Endothelial cell (in vitro differentiated cells): ENCODE results near the gene COBL. TPM values are rescaled to one million over a fixed set of nuclear protein-coding genes. Genes with fewer than 3 reads are reported as not detected.

Source experiments
- DNase-seq: peaks from one replicate; pipeline ENCODE4 v3.0.0; 2021; ENCODE audit warnings: low spot score
- H3K27ac Mint-ChIP-seq: one replicate; pipeline ENCODE4 v1.8.0; 2021; ENCODE audit warnings: mixed read lengths, inconsistent platforms; ENCODE audit not compliant: unreplicated experiment
- H3K27me3 Mint-ChIP-seq: one replicate; pipeline ENCODE4 v1.8.0; 2021; ENCODE audit warnings: mild to moderate bottlenecking, moderate library complexity, mixed read lengths, inconsistent platforms; ENCODE audit not compliant: unreplicated experiment
- H3K36me3 Mint-ChIP-seq: one replicate; pipeline ENCODE4 v1.8.0; 2021; ENCODE audit warnings: mild to moderate bottlenecking, low read depth, mixed read lengths, inconsistent platforms; ENCODE audit not compliant: unreplicated experiment
- H3K4me1 Mint-ChIP-seq: one replicate; pipeline ENCODE4 v1.8.0; 2021; ENCODE audit warnings: mild to moderate bottlenecking, mixed read lengths, inconsistent platforms; ENCODE audit not compliant: unreplicated experiment
- H3K4me3 Mint-ChIP-seq: one replicate; pipeline ENCODE4 v1.8.0; 2021; ENCODE audit warnings: mild to moderate bottlenecking, mixed read lengths, inconsistent platforms; ENCODE audit not compliant: unreplicated experiment
- H3K9me3 Mint-ChIP-seq: one replicate; pipeline ENCODE4 v1.8.0; 2021; ENCODE audit warnings: mixed read lengths, inconsistent platforms; ENCODE audit not compliant: unreplicated experiment
- total RNA-seq: library from RNA; stranded (reverse); fragmentation: NEBNext Ultra II Directional; extraction: Animal tissue kit (Norgen Biotek cat#: 25700); gene quantifications from one replicate; pipeline ENCODE4 v1.2.1, GENCODE V29; 2021; ENCODE audit not compliant: unreplicated experiment
- TF ChIP-seq, protein P1 (sequence below): fragments of 200-600 bp; sonication (generic); IDR thresholded peaks from one replicate; pipeline ENCODE4 v1.5.0; 2021; ENCODE audit warnings: antibody characterized with exemption; ENCODE audit not compliant: unreplicated experiment

The COBL gene
- total RNA-seq, 1 donor from 2014 or later, result 1.8 TPM

DNA sequence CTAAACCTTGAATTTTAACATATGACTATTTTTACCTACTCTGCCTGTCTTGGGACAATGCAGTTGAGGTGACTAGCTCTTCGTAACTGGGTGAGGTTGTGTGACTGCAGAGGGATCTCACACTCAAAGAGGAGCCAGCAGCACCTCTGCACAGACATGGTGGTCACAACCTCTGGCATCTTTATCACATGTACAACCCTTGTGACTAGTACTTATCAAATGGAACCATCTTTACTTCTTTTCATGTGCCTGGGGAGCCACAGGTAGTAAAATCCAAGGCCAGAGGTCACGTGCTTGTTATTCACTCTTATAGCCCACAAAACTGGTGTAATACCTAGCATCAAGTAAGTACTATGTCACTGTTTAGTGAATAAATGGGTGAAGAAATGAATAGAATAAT lies 244.3 kb downstream of the COBL start:
- Mint-ChIP-seq H3K9me3 (no peaks in the 10 kb centered on the region), H3K36me3 (no peaks in the 10 kb centered on the region), H3K4me1 (peaks cover 57% of the 10 kb centered on the region), H3K27ac (no peak overlapping the region), H3K4me3 (no peak overlapping the region), H3K27me3 (peaks cover 1% of the 10 kb centered on the region)
- TF ChIP-seq, protein P1, sequence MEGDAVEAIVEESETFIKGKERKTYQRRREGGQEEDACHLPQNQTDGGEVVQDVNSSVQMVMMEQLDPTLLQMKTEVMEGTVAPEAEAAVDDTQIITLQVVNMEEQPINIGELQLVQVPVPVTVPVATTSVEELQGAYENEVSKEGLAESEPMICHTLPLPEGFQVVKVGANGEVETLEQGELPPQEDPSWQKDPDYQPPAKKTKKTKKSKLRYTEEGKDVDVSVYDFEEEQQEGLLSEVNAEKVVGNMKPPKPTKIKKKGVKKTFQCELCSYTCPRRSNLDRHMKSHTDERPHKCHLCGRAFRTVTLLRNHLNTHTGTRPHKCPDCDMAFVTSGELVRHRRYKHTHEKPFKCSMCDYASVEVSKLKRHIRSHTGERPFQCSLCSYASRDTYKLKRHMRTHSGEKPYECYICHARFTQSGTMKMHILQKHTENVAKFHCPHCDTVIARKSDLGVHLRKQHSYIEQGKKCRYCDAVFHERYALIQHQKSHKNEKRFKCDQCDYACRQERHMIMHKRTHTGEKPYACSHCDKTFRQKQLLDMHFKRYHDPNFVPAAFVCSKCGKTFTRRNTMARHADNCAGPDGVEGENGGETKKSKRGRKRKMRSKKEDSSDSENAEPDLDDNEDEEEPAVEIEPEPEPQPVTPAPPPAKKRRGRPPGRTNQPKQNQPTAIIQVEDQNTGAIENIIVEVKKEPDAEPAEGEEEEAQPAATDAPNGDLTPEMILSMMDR, result no peak
- no peak for DNase-seq

- TF ChIP-seq, protein P1, result no peak
- no peak overlapping the region for H3K4me3 Mint-ChIP-seq
- H3K27ac Mint-ChIP-seq, result no peak overlapping the region
These were observed 245.2 kb downstream of the COBL start for GRCh38 chr7:51071427-51071826.

DNA sequence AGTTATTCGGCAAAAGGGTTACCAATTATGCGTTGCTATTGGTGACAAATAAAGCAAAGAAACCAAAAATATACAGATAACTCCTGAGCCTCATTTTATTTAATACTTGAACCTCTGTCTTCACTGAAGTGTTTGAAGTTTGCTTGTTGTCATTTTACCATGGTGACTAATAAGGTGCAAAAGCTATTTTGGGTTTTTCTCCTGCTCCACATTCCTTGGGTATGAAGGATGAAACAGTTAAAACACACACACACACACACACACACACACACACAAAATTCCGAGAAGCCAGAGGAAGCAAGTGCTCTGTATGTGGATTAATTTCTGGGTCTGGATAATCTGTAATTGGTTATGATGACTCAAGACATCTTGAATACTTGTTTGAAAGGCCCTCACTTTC lies 246.5 kb downstream of the COBL start:
- H3K9me3 Mint-ChIP-seq, result no peaks in the 10 kb centered on the region
- no peak overlapping the region for H3K4me3 Mint-ChIP-seq
- TF ChIP-seq, protein P1, result no peak
- peak overlapping the region; percentile 87 for H3K27ac Mint-ChIP-seq
- no peaks in the 10 kb centered on the region for H3K36me3 Mint-ChIP-seq
- H3K27me3 Mint-ChIP-seq, result peaks cover 1% of the 10 kb centered on the region
- peaks cover 45% of the 10 kb centered on the region for H3K4me1 Mint-ChIP-seq
- no peak for DNase-seq

More at GRCh38 chr7:51071427-51071826, 245.2 kb downstream of the COBL start:
- Mint-ChIP-seq H3K9me3 (no peaks in the 10 kb centered on the region), H3K4me1 (peaks cover 54% of the 10 kb centered on the region), H3K36me3 (no peaks in the 10 kb centered on the region), H3K27me3 (peaks cover 1% of the 10 kb centered on the region)
- no peak for DNase-seq

GRCh38 chr7:51069411-51070083 lies 247.1 kb downstream of the COBL start:
- Mint-ChIP-seq H3K27me3 (peaks cover 3% of the 10 kb centered on the region), H3K27ac (peak overlapping the region; percentile 87), H3K36me3 (peaks cover 3% of the 10 kb centered on the region)

GRCh38 chr7:51068401-51068800 lies 248.2 kb downstream of the COBL start:
- Mint-ChIP-seq H3K4me1 (peaks cover 43% of the 10 kb centered on the region), H3K9me3 (no peaks in the 10 kb centered on the region), H3K36me3 (peaks cover 6% of the 10 kb centered on the region), H3K4me3 (no peak overlapping the region), H3K27me3 (peaks cover 7% of the 10 kb centered on the region), H3K27ac (no peak overlapping the region)
- DNase-seq, result no peak
- TF ChIP-seq, protein P1, result no peak

More at GRCh38 chr7:51069411-51070083, 247.1 kb downstream of the COBL start:
- Mint-ChIP-seq H3K9me3 (no peaks in the 10 kb centered on the region), H3K4me1 (peaks cover 48% of the 10 kb centered on the region), H3K4me3 (no peak overlapping the region)
- TF ChIP-seq, protein P1, result no peak
- no peak for DNase-seq
